Common myeloid progenitor, CD34-positive (primary cell): Measurements from ENCODE around the gene PIK3R1.
"Not testable (repeated sequence)": the region's sequence is repeated elsewhere in the genome, so short reads cannot be mapped to it uniquely, and the experiment has no call there.

Experiments used
- CTCF ChIA-PET: fragments of 350-600 bp; sonication (Branson Sonifier 250); formaldehyde crosslinking; loops from one replicate; lab custom pipeline; 2021; ENCODE audit warnings: antibody characterized with exemption; lab: Charles Lee
- POLR2A ChIA-PET: fragments of 350-600 bp; sonication (Branson Sonifier 250); formaldehyde crosslinking; loops from one replicate; lab custom pipeline; 2021; ENCODE audit warnings: antibody characterized with exemption; lab: Charles Lee
- DNase-seq, 3 donors: peaks; one replicate each; pipeline versions ENCODE4 v3.0.0 to v3.0.0-alpha.2; 2013
- H3K27ac ChIP-seq, 2 experiments: 1 replicate in 1 of 2; 2 replicates in 1 of 2; pipeline ENCODE4 v1.7.0; 2013; ENCODE audit warnings: inconsistent platforms in 2 of 2, low read length in 2 of 2, mild to moderate bottlenecking in 2 of 2, low read depth in 1 of 2, moderate library complexity in 1 of 2; ENCODE audit not compliant: severe bottlenecking in 2 of 2, insufficient read depth in 1 of 2, poor library complexity in 1 of 2
- H3K27me3 ChIP-seq, 5 experiments: replicated peaks in 2 of 5; 1 replicate in 3 of 5; 2 replicates in 2 of 5; pipeline versions ENCODE4 v1.6.1 to v1.7.0; 2013; ENCODE audit warnings: low read length in 4 of 5, mild to moderate bottlenecking in 2 of 5, moderate library complexity in 2 of 5, inconsistent platforms in 1 of 5; ENCODE audit not compliant: insufficient read depth in 5 of 5, control insufficient read depth in 4 of 5
- H3K36me3 ChIP-seq, 4 experiments: 1 replicate in 2 of 4; 2 replicates in 2 of 4; pipeline versions ENCODE4 v1.6.1 to v1.7.0; 2013; ENCODE audit warnings: low read length in 3 of 4, control low read depth in 1 of 4, mild to moderate bottlenecking in 1 of 4; ENCODE audit not compliant: control insufficient read depth in 4 of 4, insufficient read depth in 4 of 4
- H3K4me1 ChIP-seq, 4 experiments: 1 replicate in 3 of 4; 2 replicates in 1 of 4; pipeline versions ENCODE4 v1.6.1 to v1.7.1; 2013; ENCODE audit warnings: low read length in 3 of 4, mild to moderate bottlenecking in 3 of 4, control low read depth in 1 of 4, inconsistent platforms in 1 of 4, moderate library complexity in 1 of 4; ENCODE audit not compliant: control insufficient read depth in 4 of 4, insufficient read depth in 4 of 4; ENCODE audit errors: control extremely low read depth in 1 of 4
- H3K4me3 ChIP-seq, 7 experiments: 1 replicate in 4 of 7; 2 replicates in 3 of 7; pipeline versions ENCODE4 v1.5.1 to v1.7.0; 2013; ENCODE audit warnings: mild to moderate bottlenecking in 7 of 7, low read length in 6 of 7, moderate library complexity in 6 of 7, inconsistent platforms in 2 of 7, low read depth in 2 of 7, control low read depth in 1 of 7; ENCODE audit not compliant: insufficient read depth in 4 of 7, control insufficient read depth in 1 of 7; ENCODE audit errors: extremely low read depth in 1 of 7
- H3K9me3 ChIP-seq, 5 experiments: 1 replicate in 4 of 5; 2 replicates in 1 of 5; pipeline versions ENCODE4 v1.6.1 to v1.7.1; 2013; ENCODE audit warnings: low read length in 4 of 5, mild to moderate bottlenecking in 2 of 5, inconsistent platforms in 1 of 5, low read depth in 1 of 5, moderate library complexity in 1 of 5; ENCODE audit not compliant: control insufficient read depth in 4 of 5, insufficient read depth in 2 of 5; ENCODE audit errors: control extremely low read depth in 1 of 5
- WGBS: methylation state at CpG from one replicate; pipeline ENCODE4 v1.1.5; 2013; ENCODE audit not compliant: insufficient coverage; 5-methylcytosine and 5-hydroxymethylcytosine counted together

Gene PIK3R1

DNA sequence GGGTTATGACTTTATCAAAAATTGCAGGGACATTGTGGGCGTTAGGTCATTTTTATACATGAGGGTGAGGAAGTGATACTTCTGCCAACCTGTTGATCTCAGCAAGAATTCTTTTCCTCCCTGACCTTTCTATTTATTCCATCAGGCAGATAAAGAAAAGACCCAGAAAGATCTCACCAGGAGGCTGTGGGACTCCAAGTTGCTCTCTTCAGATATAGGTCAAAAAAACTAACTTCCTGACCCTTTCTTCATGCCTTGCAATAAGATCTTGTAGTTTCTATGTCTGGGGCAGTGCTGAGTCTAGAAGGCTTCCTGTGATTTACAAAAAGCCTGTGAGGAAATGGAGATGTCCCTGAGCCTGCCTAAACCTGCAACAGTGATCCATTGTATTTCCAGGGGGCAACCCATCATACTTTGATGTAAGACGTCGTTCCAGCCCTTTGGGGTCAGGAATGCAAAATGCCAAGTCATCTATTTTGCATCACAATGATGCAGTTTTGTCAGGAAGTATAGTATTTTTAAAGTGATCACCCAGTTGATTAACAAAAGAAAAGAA, 22.0 kb upstream of the PIK3R1 start:
- ChIA-PET CTCF (interaction anchor here (0.6 to 1.0 kb wide), 2 partner anchors 19 to 20 kb away, joined by 3 to 4 read pairs; no protein-coding TSS in a partner anchor), POLR2A (no interaction called here)
- no peaks in the 10 kb centered on the region for H3K36me3 ChIP-seq
- no peaks in the 10 kb centered on the region for H3K9me3 ChIP-seq
- H3K4me3 ChIP-seq, result no peak overlapping the region
- H3K4me1 ChIP-seq, result peaks cover 2 to 10% (median 6%) of the 10 kb centered on the region in 4 experiments
- no peaks in the 10 kb centered on the region for H3K27me3 ChIP-seq
- no CpG with 5 or more reads among the region's 3 CpGs for WGBS
- no peak overlapping the region for H3K27ac ChIP-seq
- peak in 2 of 3 donors; percentile 39 for DNase-seq

GRCh38 chr5:68194386-68194785, 21.2 kb upstream of the PIK3R1 start:
- no peaks in the 10 kb centered on the region for H3K9me3 ChIP-seq
- H3K27ac ChIP-seq, result no peak overlapping the region
- H3K36me3 ChIP-seq, result no peaks in the 10 kb centered on the region
- no peak for DNase-seq
- CTCF ChIA-PET, result interaction anchor here (1.3 to 1.5 kb wide), 2 partner anchors 28 to 30 kb away, joined by 3 read pairs; no protein-coding TSS in a partner anchor
- peaks cover 2 to 10% (median 6%) of the 10 kb centered on the region in 4 experiments for H3K4me1 ChIP-seq
- no peaks in the 10 kb centered on the region for H3K27me3 ChIP-seq
- POLR2A ChIA-PET, result interaction anchor here (0.7 kb wide), 1 partner anchor 885 kb away, joined by 4 read pairs; no protein-coding TSS in a partner anchor
- 30% methylated on average over 1 of the region's 2 CpGs for WGBS
- H3K4me3 ChIP-seq, result no peak overlapping the region

DNA sequence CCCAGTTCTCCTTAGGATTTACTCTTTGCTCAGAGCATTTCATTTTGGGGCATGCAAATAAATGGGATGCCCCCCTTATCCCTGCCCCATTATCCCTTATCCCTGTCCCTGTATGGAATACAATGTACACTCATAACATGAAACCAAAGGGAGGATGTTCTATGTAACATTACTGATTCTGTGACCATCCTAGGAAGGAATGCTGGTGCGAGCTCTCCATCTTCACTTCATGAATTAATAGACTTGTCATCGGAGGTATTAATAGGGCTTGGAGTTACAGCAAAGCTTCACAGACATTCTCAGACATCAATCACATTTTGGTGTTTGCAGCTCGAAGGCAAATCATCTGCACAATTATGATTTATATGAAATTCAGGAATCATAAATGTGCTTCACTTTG, 20.4 kb upstream of the PIK3R1 start:
- no peaks in the 10 kb centered on the region for H3K27me3 ChIP-seq
- H3K9me3 ChIP-seq, result no peaks in the 10 kb centered on the region
- peaks cover 2 to 10% (median 6%) of the 10 kb centered on the region in 4 experiments for H3K4me1 ChIP-seq
- ChIA-PET CTCF (interaction anchor here (0.9 to 1.5 kb wide), 3 partner anchors 27 to 57 kb away, joined by 3 read pairs; no protein-coding TSS in a partner anchor), POLR2A (no interaction called here)
- H3K27ac ChIP-seq, result no peak overlapping the region
- no peaks in the 10 kb centered on the region for H3K36me3 ChIP-seq
- H3K4me3 ChIP-seq, result no peak overlapping the region
- no peak for DNase-seq
- 100% methylated on average over 2 of the region's 3 CpGs for WGBS

- 37% methylated on average over 2 of the region's 6 CpGs for WGBS
- Histone ChIP-seq H3K27ac (no peak overlapping the region), H3K9me3 (no peaks in the 10 kb centered on the region), H3K36me3 (no peaks in the 10 kb centered on the region), H3K4me1 (peaks cover 2 to 10% (median 7%) of the 10 kb centered on the region in 4 experiments), H3K27me3 (no peaks in the 10 kb centered on the region), H3K4me3 (no peak overlapping the region)
- ChIA-PET POLR2A (no interaction called here), CTCF (interaction anchor here (0.6 kb wide), 1 partner anchor 660 kb away, joined by 3 read pairs; no protein-coding TSS in a partner anchor)
- peak; percentile 48 to 89 (median 85) for DNase-seq
Observed at GRCh38 chr5:68196876-68197275, 18.7 kb upstream of the PIK3R1 start.

DNA sequence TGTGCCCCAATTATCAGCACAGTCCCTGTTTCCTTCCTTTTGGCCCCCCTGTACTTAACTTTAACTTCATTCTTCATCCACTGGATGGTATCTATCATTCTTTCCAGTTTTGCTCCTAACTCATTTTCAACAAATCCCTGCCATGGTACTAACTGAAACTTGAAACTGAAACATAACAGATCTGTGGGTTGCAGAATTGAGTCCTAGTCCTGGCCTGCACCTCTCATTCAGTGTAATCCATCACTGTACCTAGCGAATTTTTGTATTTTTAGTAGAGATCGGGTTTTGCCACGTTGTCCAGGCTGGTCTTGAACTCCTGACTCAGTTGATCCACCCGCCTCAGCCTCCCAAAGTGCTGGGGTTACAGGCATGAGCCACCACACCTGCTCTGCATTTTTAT, 15.3 kb upstream of the PIK3R1 start:
- CTCF ChIA-PET, result interaction anchor here (0.6 kb wide), 1 partner anchor 8 kb away, joined by 3 read pairs; no protein-coding TSS in a partner anchor
- WGBS, result 98% methylated on average over 4 of the region's 4 CpGs
- no peak for DNase-seq
- no peak overlapping the region for H3K27ac ChIP-seq
- no peaks in the 10 kb centered on the region for H3K36me3 ChIP-seq
- H3K9me3 ChIP-seq, result no peaks in the 10 kb centered on the region
- H3K27me3 ChIP-seq, result no peaks in the 10 kb centered on the region
- peaks cover 0 to 6% (median under 1%) of the 10 kb centered on the region in 4 experiments for H3K4me1 ChIP-seq
- no peak overlapping the region for H3K4me3 ChIP-seq
- POLR2A ChIA-PET, result no interaction called here

- H3K27ac ChIP-seq, H3K36me3 ChIP-seq, DNase-seq, POLR2A ChIA-PET, H3K27me3 ChIP-seq, H3K4me3 ChIP-seq: not testable (repeated sequence)
- CTCF ChIA-PET, result interaction anchor here (1.6 kb wide), 1 partner anchor 30 kb away, joined by 3 read pairs; no protein-coding TSS in a partner anchor
- Histone ChIP-seq H3K9me3 (peaks cover 0 to 12% (median 5%) of the 10 kb centered on the region in 5 experiments), H3K4me1 (peaks cover 4 to 11% (median 10%) of the 10 kb centered on the region in 4 experiments)
- 100% methylated on average over 3 of the region's 4 CpGs for WGBS
Observed at GRCh38 chr5:68210654-68211053, 4.9 kb upstream of the PIK3R1 start.
